Calu3 (cell line): ENCODE data around the gene SLC35F4. TPM values are rescaled to one million over a fixed set of nuclear protein-coding genes. Genes with fewer than 3 reads are reported as not detected.

Source experiments
- BruUV-seq: library from RNA; stranded (reverse); fragments of 400-500 nt; replicated peaks from 2 replicates; lab custom pipeline; 2021; lab: Mats Ljungman, UMichigan
- CTCF ChIA-PET: fragments of 300-600 bp; sonication (Branson Sonifier 250); formaldehyde crosslinking; loops from one replicate; lab custom pipeline; 2022; ENCODE audit warnings: antibody characterized with exemption; lab: Charles Lee
- DNase-seq: peaks from one replicate; pipeline ENCODE4 v3.0.0; 2022
- H3K27ac Mint-ChIP-seq: one replicate; pipeline ENCODE4 v1.8.0; 2022; ENCODE audit warnings: mixed read lengths; ENCODE audit not compliant: unreplicated experiment
- H3K27me3 Mint-ChIP-seq: one replicate; pipeline ENCODE4 v1.8.0; 2022; ENCODE audit warnings: mixed read lengths; ENCODE audit not compliant: unreplicated experiment
- H3K36me3 Mint-ChIP-seq: one replicate; pipeline ENCODE4 v1.8.0; 2022; ENCODE audit warnings: mild to moderate bottlenecking, moderate library complexity, mixed read lengths; ENCODE audit not compliant: insufficient read depth, unreplicated experiment
- H3K4me1 Mint-ChIP-seq: one replicate; pipeline ENCODE4 v1.8.0; 2022; ENCODE audit warnings: mild to moderate bottlenecking, low read depth, mixed read lengths; ENCODE audit not compliant: unreplicated experiment
- H3K4me3 Mint-ChIP-seq: one replicate; pipeline ENCODE4 v1.8.0; 2022; ENCODE audit warnings: mild to moderate bottlenecking, low read depth, moderate library complexity, mixed read lengths; ENCODE audit not compliant: unreplicated experiment
- H3K9me3 Mint-ChIP-seq: one replicate; pipeline ENCODE4 v1.8.0; 2022; ENCODE audit warnings: low read depth, mixed read lengths; ENCODE audit not compliant: unreplicated experiment
- CTCF ChIP-seq: fragments of 200-600 bp; IDR thresholded peaks from one replicate; pipeline ENCODE4 v1.8.0; 2022; ENCODE audit warnings: antibody characterized with exemption; ENCODE audit not compliant: unreplicated experiment
- intact Hi-C: fragments of 100-400 bp; cut with micrococcal nuclease; formaldehyde crosslinking; loops from one replicate; pipeline ENCODE4 v1.10.0; 2022; ENCODE audit not compliant: unreplicated experiment
- total RNA-seq: library from RNA; stranded (reverse); gene quantifications from 2 replicates; pipeline ENCODE4 v1.2.3, GENCODE V29; 2022

The SLC35F4 gene
- total RNA-seq, 1 experiment from 2014 or later = not detected

DNA sequence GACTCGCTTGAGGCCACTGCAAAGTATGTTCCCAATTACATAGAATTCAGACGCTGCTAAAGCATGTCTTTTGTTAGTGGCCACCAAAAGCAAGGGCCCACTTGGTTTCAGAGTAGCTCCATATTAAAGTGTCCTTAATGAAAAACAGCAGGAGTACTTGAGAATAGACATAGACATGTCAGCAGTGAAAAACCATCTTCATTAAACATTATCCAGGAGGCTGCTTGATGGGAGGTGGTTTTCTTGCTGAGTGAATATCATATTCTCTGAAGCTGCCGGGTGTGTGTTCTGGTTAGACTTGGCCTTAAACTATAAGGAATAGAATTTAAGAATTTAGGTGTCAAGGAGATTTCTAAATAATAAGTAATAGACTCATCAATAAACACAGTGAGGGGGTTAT, 292.7 kb downstream of the SLC35F4 start:
- Mint-ChIP-seq H3K9me3 (no peaks in the 10 kb centered on the region), H3K36me3 (no peaks in the 10 kb centered on the region), H3K4me3 (no peak overlapping the region), H3K27ac (no peak overlapping the region), H3K4me1 (no peaks in the 10 kb centered on the region), H3K27me3 (no peaks in the 10 kb centered on the region)
- DNase-seq = no peak
- no peak for TF ChIP-seq CTCF
- no TSS peak for BruUV-seq
- CTCF ChIA-PET = interaction anchor here (1.4 kb wide), 1 partner anchor 80 kb away, joined by 5 read pairs; the partner anchor contains the start of gene CCDC198
- intact Hi-C loops = no loop called here

DNA sequence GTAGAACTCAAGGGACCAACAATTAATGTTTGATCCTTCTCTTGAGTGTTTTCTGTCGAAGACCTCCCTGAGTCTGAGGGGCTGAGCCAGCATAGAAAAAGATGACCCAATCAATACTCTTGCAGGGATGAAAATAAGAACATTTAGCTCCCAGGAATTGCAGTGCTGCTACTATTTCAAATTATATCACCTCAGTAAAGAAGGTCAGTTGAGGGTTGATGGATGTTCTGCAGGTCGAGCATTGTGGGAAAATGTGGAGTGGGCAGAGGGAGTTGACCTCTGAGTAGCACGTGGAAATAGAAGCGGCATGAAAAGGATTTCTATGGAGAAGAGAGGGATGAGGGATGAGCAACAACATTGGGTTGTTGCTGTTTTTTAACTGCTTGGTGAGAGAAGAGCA, 297.3 kb downstream of the SLC35F4 start:
- intact Hi-C loops = no loop called here
- no peaks in the 10 kb centered on the region for H3K9me3 Mint-ChIP-seq
- no peaks in the 10 kb centered on the region for H3K36me3 Mint-ChIP-seq
- no peaks in the 10 kb centered on the region for H3K4me1 Mint-ChIP-seq
- DNase-seq = no peak
- no peaks in the 10 kb centered on the region for H3K27me3 Mint-ChIP-seq
- no peak for TF ChIP-seq CTCF
- no TSS peak for BruUV-seq
- no peak overlapping the region for H3K4me3 Mint-ChIP-seq
- no peak overlapping the region for H3K27ac Mint-ChIP-seq
- CTCF ChIA-PET = no interaction called here

GRCh38 chr14:57567220-57567619, 298.7 kb downstream of the SLC35F4 start:
- no peaks in the 10 kb centered on the region for H3K27me3 Mint-ChIP-seq
- CTCF ChIA-PET = no interaction called here
- H3K36me3 Mint-ChIP-seq = no peaks in the 10 kb centered on the region
- intact Hi-C loops = no loop called here
- H3K9me3 Mint-ChIP-seq = no peaks in the 10 kb centered on the region
- no peak overlapping the region for H3K4me3 Mint-ChIP-seq
- DNase-seq = no peak
- no peaks in the 10 kb centered on the region for H3K4me1 Mint-ChIP-seq
- BruUV-seq = no TSS peak
- H3K27ac Mint-ChIP-seq = no peak overlapping the region
- TF ChIP-seq CTCF = no peak

DNA sequence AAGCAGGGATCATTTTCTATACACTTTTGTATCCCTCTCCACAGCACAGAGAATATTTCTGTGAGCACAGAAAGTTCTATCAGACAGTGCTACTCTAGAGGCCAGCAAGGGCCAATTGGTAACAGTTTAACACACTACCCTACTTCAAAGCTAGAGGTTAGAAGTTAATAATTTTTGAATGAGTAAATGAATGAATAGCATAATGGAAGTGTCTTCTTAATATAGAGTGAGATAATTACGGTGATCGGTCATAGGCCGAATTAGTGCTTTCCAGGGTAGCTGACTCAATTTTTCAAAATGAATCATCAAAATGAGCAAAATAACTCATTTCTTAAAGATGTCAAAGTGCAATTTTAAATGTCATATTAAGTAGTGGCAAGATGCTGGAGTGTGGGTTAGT, 305.2 kb downstream of the SLC35F4 start:
- intact Hi-C loops = no loop called here
- CTCF ChIA-PET = interaction anchor here (1.0 kb wide), 1 partner anchor 16 kb away, joined by 3 read pairs; no protein-coding TSS in a partner anchor
- H3K36me3 Mint-ChIP-seq = no peaks in the 10 kb centered on the region
- H3K4me3 Mint-ChIP-seq = no peak overlapping the region
- no peak overlapping the region for H3K27ac Mint-ChIP-seq
- no peaks in the 10 kb centered on the region for H3K27me3 Mint-ChIP-seq
- no peaks in the 10 kb centered on the region for H3K4me1 Mint-ChIP-seq
- no peaks in the 10 kb centered on the region for H3K9me3 Mint-ChIP-seq
- no peak for DNase-seq
- no peak for TF ChIP-seq CTCF
- no TSS peak for BruUV-seq
